ENCODE results near the gene CDKN3. TPM values are rescaled to one million over a fixed set of nuclear protein-coding genes. Genes with fewer than 3 reads are reported as not detected.
"Not testable (repeated sequence)": the region's sequence is repeated elsewhere in the genome, so short reads cannot be mapped to it uniquely, and the experiment has no call there.

CDKN3 gene
- total RNA-seq, 1 donor from 2014 or later = 16.3 TPM

DNA sequence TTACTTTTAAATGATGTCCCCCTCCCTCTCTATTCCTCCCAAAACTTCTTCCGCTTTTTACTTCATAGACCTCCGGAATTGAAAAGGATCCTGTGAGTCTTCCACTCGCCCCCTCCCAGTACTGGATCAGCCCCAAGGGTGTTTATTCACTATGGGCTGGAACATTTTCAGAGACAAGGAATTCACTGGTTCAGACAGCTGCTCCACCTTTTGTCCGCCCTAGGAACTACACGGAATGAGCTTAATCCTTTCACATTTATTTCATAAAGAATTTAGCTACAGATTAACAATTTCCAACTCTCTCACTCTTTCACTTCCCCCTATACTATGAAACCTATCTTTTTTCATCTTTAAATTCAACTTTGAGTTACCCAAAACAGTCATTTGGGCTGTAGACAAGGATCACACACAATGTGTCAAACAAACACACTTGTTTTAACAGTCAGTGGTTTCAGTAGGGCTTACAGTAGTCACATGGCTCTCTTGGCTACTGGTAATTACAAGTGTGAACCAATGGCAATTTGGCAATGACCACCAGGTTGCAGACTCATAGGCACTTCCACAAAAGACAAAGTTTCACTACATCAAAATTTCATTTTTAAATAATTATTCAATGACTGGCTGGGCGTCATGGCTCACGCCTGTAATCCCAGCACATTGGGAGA lies 23.8 kb downstream of the CDKN3 start:
- DNase-seq (ENCODE audit: extremely low read depth, low read depth, low spot score) = peak; percentile 29

DNA sequence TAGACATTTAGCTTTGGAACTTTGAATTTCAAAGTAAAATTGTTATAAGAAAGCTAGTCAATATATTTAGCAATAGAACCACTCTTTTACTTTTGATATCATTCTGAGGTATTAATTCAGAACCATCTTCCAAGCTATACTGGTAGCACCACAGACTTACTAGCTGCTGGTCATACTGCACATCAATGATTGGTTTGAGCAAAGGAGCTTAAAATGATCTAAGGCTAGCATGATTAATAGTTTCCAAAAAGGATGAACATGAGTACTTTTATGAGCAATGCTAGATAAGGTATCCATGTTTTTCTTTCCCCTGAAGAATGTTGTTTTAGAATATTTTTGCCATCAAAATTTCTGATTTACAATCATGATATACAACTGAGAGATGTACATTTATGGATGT lies 27.2 kb downstream of the CDKN3 start:
- DNase-seq (ENCODE audit: extremely low read depth, low read depth, low spot score) = no peak

DNA sequence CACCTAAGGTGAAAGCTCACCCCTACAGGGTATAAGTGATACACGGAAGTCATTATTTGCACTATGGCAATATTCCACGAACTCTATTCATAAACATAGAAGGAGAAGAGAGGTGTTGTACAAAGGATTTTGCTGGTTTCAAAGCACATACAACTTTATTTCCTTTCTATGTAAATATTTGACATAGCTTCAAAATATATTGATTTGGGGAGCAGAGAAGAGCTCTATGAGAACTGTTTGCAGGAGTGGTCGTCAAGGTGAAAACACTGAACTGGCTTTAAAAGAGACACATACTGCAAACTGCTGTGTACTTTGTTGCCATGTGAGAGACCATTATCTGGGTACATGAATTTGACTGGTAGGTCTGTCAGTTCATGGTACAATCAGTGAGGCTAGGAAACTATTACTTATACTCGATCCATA lies 27.7 kb downstream of the CDKN3 start:
- DNase-seq (ENCODE audit: extremely low read depth, low read depth, low spot score) = no peak

DNA sequence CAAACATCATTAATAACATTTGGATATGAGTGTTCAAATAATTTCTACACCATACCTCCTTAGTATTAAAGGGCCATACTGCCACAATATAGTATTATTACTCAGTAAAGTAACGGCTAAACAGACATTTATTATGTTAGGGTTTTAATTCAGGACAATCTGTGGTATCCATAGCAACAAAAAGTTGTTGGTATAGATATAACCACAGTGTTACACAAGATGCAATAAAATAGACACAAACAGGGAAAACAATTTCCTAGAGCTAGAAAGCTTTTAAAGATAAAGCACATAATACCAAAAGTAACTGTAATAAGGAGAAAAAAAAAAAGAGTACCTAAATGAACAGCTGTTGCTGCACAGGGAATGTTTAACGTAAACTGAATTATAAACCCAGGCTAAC lies 28.3 kb downstream of the CDKN3 start:
- DNase-seq (ENCODE audit: extremely low read depth, low read depth, low spot score) = no peak

DNA sequence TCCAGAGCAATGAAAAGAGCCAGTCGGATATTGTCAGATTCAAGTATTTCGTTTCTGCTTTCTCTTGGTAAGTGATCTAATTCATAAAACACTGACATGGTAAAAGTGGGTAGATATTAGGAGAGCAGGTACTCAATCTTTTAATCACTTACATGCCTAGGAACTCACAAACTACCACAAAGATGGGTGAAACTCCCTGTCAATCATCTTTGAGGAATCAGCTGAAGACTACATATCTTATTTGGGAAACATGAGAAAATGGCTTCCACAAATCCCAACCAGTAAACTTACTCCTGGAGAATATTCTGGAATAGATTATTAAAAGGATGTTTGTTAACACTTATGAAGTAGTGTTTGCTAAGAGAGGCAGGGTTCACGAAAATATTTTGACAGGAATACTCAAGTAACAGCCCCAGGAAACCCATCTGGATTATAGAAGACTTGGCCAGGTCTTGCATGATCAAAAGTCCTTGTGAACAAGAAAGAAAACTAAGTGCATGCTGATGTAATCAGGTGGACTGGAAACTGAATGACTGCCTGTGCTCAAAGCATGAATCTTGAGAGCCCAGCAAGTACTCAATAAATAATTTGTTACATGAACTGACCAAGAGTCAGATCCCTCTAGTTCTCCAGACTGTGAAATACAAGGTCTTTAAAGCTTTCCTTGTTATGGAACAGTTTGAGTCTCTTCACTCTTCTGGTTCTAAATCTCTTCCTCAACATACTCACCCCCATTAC lies 28.9 kb downstream of the CDKN3 start:
- no peak for DNase-seq (ENCODE audit: extremely low read depth, low read depth, low spot score)

DNA sequence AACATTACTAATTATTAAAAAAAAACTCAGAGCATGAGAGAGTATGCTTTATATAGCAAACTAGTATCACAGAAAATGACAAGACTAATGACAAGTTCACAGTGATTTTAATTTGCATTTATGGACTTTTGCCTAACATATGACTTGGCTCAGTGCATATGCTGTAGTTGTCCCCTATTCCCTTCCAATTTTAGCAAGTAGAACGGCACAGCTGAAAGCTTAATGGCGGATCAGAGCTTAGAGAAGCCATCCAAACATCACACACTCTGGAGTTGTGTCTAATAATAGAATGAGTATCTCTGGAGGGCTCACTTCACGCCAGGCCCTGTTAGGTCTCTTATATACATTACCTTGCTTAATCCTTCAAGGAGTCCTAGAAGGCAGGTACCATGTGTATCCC lies 31.1 kb downstream of the CDKN3 start:
- no peak for DNase-seq (ENCODE audit: extremely low read depth, low read depth, low spot score)

DNA sequence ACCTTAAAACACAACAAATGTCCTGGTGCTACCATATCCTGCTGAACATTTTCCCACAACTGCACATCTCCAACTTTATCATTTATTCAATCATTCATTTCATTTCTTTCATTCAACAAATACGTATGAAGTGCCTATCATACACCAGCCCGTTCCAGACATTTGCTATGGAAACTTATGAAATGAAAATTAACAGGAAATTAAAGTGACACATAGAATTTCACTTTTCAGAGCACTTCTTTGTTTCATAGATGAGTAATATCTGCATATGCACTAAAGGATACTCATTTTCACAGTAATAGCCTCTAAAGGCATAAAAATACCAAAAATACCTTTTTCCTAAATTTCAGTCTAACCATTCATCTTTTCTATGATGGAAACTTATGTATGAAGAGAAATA lies 31.7 kb downstream of the CDKN3 start:
- no peak for DNase-seq (ENCODE audit: extremely low read depth, low read depth, low spot score)

DNA sequence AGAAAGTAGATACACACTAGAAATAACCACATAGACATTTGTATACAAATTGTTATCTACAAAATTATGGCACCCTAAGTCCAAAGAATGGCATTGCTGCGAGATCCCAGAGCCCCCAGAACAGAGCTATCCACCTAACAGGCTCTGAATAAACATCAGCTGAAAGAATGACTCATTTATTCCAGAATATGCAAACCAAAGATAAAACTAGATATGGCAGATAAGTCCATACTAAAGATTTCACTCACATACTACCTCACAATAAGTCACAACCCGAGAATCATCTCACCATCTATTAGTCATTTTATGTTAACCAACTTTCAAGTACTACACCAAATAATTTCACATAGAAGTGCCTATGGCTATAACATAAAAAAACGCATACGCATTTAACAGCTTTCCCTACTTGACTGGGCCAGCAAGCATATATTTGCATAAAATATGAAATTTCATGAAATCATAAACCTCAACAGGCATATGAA lies 38.7 kb downstream of the CDKN3 start:
- peak; percentile 44 for DNase-seq (ENCODE audit: extremely low read depth, low read depth, low spot score)

DNA sequence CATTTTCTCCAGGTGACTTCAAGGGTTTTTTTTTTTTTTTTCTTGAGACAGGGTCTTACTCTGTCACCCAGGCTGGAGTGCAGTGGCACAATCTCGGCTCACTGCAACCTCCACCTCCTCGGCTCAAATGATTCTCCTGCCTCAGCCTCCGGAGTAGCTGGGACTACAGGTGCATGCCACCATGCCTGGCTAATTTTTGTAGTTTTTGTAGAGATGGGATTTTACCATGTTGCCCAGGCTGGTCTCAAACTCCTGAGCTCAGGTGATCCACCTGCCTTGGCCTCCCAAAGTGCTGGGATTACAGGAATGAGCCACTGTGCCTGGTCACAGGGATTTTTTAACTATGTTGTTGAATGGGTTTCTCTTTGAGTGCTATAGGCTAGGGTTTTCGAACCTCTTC lies 41.1 kb downstream of the CDKN3 start:
- not testable (repeated sequence) for DNase-seq (ENCODE audit: extremely low read depth, low read depth, low spot score)

DNA sequence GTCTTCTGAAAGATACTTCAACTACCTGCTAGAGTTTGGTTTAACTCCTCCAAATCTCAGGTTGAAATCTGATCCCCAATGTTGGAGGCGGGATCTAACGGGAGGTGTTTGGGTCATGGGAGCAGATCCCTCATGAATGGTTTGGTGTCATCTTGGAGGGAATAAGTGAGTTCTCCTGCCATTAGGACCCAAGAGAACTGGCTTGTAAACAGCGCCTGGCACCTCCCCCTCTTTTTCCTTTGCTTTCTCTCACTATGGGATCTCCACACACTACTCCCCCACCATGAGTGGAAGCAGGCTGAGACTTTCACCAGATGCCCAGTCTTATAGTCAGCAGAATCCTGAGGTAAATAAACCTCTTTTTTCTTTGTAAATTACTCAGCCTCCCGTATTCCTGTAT lies 41.9 kb downstream of the CDKN3 start:
- no peak for DNase-seq (ENCODE audit: extremely low read depth, low read depth, low spot score)

DNA sequence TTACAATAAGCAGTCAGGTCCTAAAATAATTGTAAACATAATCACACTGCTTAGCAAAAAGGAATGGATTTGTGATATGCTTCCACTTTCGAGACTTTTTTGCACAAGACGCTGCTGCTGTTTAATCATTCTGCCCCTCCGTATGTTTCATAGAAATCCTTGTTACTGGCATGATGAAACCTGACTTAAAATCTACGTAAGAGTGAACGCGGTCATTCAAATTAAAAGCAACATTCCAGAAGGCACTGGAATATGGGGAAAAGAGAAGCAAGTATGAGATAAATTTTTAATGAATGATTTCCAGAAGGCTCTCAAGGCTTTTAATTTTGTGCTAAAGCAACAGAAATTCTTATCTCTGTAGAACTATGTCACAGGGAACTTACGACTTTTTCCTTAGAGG lies 43.2 kb downstream of the CDKN3 start:
- no peak for DNase-seq (ENCODE audit: extremely low read depth, low read depth, low spot score)

DNA sequence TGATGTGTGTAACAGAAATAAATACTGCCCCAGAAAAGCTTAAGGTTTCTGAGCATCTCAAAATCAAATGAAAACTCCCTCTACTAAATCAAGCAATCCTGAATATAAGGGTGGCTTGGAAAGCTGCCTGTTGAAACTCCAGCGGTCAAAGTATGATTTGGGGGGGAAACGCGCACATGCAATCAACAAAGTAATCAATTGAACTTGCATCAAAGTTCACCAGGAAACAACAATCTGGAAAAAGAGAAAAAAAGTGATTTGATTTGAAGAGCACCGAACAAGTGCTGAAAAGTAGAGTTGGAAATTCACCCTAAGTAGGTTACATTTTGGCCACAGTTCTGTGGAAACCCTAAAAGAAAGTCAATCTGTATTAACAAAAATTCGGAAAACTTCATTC lies 43.7 kb downstream of the CDKN3 start:
- DNase-seq (ENCODE audit: extremely low read depth, low read depth, low spot score) = no peak

DNA sequence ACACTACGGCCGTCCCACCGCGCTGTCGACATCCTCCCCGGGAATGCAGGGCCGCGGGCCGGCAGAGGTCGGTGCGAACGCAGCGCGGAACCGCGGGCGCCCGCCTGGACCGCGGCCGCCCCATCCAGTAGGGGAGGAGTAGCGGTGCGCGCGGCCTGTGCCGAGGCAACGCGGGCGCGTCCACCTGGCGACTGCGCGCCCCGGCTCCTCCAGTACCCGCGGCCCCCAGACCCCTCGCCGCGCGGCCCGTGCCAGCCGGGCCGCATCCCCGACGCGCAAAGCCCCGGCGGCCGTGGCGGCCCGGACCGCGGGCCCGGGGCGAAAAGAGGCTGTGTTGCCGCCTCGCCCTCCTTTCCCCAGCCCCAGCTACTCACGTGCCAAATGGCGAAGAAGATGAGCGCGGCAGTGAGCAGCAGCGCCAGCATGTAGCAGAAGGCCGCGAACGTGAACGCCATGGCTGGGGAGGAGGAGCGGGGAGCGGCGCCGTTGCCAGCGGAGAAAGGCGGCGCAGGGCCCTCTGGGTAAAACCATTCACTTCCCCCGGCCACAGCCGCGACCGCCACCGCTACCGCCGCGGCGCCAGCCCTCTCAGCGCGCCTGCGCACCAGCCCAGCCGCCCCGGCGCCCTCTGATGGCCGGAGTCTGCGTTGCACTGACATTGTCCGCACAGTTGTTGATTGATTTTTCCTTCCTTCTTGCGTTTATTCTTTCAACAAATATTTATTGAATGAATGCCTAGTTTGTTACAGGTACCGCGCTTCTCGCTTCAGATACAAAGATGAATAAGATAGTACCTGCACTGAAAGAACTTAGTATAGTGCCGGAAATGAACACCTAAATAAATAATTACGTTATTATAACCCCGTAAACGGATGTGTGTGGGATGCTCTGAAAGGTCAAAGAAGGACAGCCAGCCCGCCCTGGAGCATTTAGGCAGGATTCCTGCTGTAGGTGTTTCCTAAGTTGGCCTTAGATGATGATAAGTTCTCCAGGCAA lies 44.4 kb downstream of the CDKN3 start, which contains the start of gene CNIH1:
TSS of gene CNIH1 (minus strand) at position 502 of the 996 bp plus-strand sequence. CDS start at position 455, 47 bp downstream.
- DNase-seq (ENCODE audit: extremely low read depth, low read depth, low spot score) = no peak

DNA sequence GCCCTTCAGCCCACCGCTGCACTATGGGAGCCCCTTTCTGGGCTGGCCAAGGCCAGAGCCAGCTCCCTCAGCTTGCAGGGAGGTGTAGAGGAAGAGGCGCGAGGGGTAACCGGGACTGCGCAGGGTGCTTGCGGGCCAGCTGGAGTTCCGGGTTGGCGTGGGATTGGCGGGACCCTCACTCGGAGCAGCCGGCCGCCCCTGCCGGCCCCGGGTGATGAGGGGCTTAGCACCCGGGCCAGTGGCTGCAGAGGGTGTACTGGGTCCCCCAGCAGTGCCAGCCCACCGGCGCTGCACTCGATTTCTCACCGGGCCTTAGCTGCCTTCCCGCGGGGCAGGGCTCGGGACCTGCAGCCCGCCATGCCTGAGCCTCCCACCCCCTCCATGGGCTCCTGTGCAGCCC lies 46.2 kb downstream of the CDKN3 start:
- not testable (repeated sequence) for DNase-seq (ENCODE audit: extremely low read depth, low read depth, low spot score)

DNA sequence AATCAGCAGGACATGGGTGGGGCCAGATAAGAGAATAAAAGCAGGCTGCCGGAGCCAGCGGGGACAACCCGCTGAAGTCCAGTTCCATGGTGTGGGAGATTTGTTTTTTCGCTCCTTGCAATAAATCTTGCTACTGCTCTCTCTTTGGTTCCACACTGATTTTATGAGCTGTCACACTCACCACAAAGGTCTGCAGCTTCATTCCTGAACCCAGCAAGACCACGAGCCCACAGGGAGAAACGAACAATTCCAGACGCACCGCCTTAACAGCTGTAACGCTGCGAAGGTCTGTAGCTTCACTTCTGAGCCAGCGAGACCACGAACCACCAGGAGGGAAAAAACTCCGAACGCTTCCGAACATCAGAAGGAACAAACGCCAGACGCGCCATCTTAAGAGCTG lies 47.2 kb downstream of the CDKN3 start:
- no peak for DNase-seq (ENCODE audit: extremely low read depth, low read depth, low spot score)

DNA sequence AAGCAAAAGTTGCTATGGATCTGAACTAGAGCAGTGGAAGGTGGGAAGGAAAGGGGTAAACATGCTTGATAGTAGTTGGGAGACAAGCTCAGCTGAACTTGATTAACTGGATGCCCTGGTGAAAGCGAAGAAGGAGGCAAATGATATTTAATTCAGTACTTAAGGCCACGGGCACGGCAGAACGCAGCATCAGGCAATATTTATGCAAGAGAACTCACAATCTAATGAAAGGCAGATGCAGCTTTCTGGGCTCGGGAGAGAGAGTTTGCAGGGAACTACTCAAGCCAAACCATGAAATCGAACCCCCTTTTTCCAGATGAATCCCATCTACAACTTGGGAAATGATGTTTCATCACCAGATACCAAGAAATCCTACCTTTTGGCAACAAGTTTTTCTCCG lies 47.9 kb downstream of the CDKN3 start:
- no peak for DNase-seq (ENCODE audit: extremely low read depth, low read depth, low spot score)

DNA sequence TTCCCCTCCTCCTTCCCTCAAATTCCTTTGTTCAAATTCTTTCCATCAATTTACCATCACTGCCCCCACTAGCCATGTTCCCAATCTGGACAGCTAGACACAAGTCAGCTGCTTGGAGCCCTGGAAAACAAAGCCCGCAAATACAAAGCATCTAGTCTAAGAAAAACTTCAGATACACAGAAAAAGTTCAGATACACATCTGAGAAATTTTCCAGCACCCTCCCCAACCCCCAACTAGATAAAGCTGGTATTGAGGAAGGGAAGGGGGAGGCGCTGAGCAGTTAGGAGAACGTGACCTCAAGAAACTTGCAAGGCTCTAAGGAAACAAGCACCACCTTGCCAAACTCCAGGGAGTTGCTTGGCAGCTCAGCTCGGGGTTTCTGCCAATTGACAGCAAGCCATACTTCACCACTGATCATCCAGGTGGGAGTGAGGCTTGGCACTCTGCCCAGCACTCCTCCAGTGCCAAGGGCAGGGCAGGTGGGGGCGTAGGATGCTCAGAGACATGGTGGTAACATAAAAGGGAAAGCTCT lies 49.4 kb downstream of the CDKN3 start:
- no peak for DNase-seq (ENCODE audit: extremely low read depth, low read depth, low spot score)

DNA sequence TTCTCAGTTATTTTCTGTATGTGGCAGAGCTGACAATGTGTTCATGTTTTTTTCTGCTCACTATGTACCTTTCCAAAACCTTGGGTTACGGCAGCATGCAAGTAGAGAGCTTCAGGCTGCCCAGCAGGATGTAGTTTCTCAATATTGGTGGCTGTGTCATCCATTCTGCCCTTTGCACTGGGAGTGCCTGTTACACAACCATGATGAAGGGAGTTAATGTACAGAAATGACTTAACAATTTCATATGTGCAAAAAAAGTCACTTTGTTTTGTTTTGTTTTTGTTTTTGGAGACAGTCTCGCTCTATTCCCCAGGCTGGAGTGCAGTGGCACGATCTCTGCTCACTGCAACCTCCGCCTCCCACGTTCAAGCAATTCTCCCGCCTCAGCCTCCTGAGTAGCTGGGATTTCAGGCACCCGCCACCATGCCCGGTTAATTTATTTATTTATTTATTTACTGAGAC lies 50.5 kb downstream of the CDKN3 start:
- no peak for DNase-seq (ENCODE audit: extremely low read depth, low read depth, low spot score)

DNA sequence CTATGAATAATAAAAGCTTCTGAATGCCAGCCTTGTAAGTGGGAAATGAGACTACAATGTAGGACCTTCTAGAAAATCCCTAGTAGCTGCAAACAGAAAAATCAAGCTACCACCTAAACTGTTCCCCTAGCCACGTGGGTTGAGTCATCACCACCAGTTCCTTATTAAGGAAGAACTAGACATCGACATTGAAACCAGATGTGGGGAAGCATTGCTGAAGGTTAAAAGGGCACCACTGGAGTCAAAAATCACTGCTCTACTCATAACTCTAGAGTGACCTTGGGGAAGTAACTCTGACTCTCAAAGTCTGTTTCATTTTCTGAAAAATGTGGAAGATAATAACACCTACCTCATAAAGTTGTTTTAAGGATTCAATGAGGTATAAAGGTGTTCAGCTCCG lies 53.7 kb downstream of the CDKN3 start:
- DNase-seq (ENCODE audit: extremely low read depth, low read depth, low spot score) = no peak

DNA sequence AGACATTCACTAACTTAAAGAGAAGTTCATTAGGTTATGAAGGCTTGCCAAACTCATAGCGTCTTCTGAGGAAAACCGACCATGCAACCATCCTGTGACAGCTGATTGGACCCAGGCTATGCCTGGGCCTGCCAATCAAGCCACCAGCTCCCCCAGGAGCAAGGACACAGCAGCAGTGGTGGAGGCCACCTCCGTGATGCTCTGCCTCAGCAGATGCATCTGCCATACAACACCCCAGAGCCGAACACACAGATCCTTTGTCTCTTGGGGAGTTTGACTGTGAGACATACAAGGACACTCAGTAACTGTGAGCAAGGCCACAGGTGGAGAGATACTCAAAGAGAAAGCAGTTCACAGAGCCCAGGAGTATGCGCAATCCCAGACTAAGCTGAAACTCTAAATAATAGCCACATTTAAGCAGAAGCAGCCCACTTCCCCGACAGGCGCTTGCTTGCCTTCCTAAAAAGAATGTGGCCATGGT lies 54.4 kb downstream of the CDKN3 start:
- no peak for DNase-seq (ENCODE audit: extremely low read depth, low read depth, low spot score)

DNA sequence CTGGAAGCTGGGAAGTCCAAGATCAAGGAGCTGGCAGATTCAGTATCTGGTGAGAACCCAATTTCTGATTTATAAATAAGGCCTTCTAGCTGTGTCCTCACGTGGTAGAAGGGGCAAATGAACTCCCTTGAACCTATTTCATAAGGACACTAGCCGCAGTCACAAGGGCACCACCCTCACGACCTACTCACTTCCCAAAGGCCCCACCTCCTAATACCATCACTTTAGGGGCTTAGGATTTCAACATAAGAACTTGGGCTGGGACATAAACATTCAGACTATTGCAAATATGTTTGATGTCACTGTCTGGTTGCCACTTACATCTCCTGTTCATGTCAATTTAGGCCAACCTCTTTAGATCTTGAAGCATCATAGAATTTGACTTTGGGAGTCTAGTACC lies 55.2 kb downstream of the CDKN3 start:
- no peak for DNase-seq (ENCODE audit: extremely low read depth, low read depth, low spot score)
